ENCODE measurements around the gene NEK4.

DNA sequence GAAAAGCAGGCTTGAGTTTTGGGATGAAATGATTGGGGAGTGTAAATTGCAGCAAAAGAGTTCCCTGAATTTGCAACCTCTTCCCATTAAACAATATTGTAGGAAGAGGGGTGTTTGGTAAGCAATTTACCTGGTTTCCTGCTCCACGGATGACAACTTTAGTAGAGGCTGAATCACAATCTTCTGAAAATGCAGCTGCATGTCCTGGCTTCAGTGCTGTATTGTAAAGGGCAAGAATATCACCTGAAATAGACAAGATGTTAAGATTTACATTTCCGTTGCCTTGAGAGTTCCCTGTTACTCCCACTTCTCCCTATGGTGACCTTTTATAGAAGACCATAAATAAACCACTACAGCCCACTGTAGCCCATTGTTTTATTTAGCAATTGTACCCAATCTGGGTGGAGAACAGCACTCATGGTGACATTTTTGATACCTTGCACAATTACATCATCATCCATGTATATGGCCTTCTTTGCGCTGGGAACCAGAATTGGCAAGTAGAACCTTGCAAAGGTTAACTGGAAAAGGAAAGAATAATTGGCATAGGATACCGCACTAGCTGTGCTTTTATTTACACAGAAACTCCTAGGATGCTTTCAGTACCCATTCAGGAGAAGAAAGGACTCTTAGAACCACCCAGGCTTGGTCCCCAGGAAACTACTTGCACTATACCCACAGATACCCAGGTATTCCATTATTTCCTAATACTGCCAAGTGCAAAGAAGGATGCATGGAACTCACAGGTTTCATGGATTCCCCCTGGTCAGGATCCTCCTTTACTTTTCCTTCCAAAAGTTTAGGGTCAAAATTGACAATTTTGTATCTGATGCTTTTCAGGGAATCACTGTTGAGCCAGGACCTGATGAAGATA, 74.7 kb downstream of the NEK4 start:
- TF ChIP-seq, protein P1, sequence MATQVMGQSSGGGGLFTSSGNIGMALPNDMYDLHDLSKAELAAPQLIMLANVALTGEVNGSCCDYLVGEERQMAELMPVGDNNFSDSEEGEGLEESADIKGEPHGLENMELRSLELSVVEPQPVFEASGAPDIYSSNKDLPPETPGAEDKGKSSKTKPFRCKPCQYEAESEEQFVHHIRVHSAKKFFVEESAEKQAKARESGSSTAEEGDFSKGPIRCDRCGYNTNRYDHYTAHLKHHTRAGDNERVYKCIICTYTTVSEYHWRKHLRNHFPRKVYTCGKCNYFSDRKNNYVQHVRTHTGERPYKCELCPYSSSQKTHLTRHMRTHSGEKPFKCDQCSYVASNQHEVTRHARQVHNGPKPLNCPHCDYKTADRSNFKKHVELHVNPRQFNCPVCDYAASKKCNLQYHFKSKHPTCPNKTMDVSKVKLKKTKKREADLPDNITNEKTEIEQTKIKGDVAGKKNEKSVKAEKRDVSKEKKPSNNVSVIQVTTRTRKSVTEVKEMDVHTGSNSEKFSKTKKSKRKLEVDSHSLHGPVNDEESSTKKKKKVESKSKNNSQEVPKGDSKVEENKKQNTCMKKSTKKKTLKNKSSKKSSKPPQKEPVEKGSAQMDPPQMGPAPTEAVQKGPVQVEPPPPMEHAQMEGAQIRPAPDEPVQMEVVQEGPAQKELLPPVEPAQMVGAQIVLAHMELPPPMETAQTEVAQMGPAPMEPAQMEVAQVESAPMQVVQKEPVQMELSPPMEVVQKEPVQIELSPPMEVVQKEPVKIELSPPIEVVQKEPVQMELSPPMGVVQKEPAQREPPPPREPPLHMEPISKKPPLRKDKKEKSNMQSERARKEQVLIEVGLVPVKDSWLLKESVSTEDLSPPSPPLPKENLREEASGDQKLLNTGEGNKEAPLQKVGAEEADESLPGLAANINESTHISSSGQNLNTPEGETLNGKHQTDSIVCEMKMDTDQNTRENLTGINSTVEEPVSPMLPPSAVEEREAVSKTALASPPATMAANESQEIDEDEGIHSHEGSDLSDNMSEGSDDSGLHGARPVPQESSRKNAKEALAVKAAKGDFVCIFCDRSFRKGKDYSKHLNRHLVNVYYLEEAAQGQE (IDR thresholded peaks at IDR 0.05; ENCODE audit: low read depth), result no peak
- TF ChIP-seq CTCF (IDR thresholded peaks at IDR 0.05 in 2 of 3, conservative IDR thresholded peaks at IDR 0.05 in 1 of 3; ENCODE audit: borderline replicate concordance in 1 of 3, insufficient read depth in 1 of 3, low read depth in 2 of 3, low read length in 2 of 3) (no peak), POLR2A (IDR thresholded peaks at IDR 0.05; ENCODE audit: borderline replicate concordance, extremely low read depth, insufficient read depth, insufficient read length) (no peak), ELF1 (IDR thresholded peaks at IDR 0.05; ENCODE audit: borderline replicate concordance, low read depth) (no peak), POLR2AphosphoS5 (IDR thresholded peaks at IDR 0.05; ENCODE audit: low read depth, low read length) (peak; percentile 46), EZH2 (IDR thresholded peaks at IDR 0.05) (no peak), JUND (IDR thresholded peaks at IDR 0.05) (no peak), SP1 (IDR thresholded peaks at IDR 0.05; ENCODE audit: low read depth) (no peak), ZNF274 (IDR thresholded peaks at IDR 0.05; ENCODE audit: low read depth, low read length) (no peak), EZH2phosphoT487 (IDR thresholded peaks at IDR 0.05; ENCODE audit: borderline replicate concordance) (no peak), EGR1 (IDR thresholded peaks at IDR 0.05; ENCODE audit: low read depth) (no peak), RAD21 (IDR thresholded peaks at IDR 0.05; ENCODE audit: low read depth) (no peak), SIN3A (IDR thresholded peaks at IDR 0.05; ENCODE audit: low read depth) (no peak)
- TF ChIP-seq, protein P2, sequence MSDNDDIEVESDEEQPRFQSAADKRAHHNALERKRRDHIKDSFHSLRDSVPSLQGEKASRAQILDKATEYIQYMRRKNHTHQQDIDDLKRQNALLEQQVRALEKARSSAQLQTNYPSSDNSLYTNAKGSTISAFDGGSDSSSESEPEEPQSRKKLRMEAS (IDR thresholded peaks at IDR 0.05), result no peak
